Esophagus squamous epithelium (tissue), 4 donors: Measurements from ENCODE around the gene RSL24D1.

Experiments
- CTCF ChIP-seq, 6 experiments: fragments of 450-650 bp in 4 of 6; fragments of 200-600 bp in 2 of 6; sonication (generic) in 2 of 6; IDR thresholded peaks; one replicate each; pipeline ENCODE4 v1.5.1; 2016 to 2019; ENCODE audit warnings: antibody characterized with exemption in 6 of 6, mild to moderate bottlenecking in 4 of 6, moderate library complexity in 4 of 6
- POLR2A ChIP-seq, 4 donors: fragments of 450-650 bp; IDR thresholded peaks; one replicate each; pipeline ENCODE4 v1.6.1; 2017; ENCODE audit warnings: antibody characterized with exemption in 4 of 4, mild to moderate bottlenecking in 4 of 4, moderate library complexity in 3 of 4

- no peak for TF ChIP-seq CTCF (IDR thresholded peaks at IDR 0.05)
- no peak for TF ChIP-seq POLR2A (IDR thresholded peaks at IDR 0.05)
Observed at GRCh38 chr15:55239440-55240124, 42.8 kb upstream of the RSL24D1 start.
